NCI-H345 treated with DMSO at 0.1 percent for 48 hours (cell line): ENCODE measurements around the gene KLHL29.

ENCODE experiments used
- DNase-seq: peaks from one replicate; lab custom pipeline; 2025; ENCODE audit not compliant: unreplicated experiment; lab: John Stamatoyannopoulos, UW

The KLHL29 gene

GRCh38 chr2:23625726-23626125 is 240.7 kb downstream of the KLHL29 start:
- no peak for DNase-seq

DNA sequence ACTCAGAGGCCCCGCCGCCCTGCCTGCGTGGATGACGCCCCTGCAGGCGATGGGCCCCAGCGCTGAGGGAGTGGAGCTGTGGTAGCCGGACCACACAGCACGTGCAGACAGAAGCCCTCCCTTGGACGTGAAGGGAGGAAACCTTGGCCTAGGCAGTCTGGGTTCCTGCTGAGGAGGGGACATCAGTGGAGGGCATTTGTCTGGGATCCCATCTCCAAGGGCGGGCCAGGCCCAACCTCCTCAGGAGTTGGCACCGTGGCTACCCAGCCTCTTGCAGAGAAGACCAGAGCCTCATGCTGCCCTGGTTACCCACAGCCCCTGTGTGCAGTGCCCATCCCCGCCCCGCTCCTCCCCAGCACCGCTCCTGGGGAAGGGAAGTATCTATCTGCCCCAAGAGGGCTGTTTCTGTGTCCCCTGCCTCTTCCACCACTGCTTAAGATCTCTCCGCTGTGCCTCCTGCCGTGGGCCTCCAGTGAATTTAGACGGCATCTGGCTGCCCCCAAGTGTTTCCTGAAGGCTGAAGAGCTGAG is 241.8 kb downstream of the KLHL29 start:
- no peak for DNase-seq

GRCh38 chr2:23627236-23628009 is 242.4 kb downstream of the KLHL29 start:
- no peak for DNase-seq

DNA sequence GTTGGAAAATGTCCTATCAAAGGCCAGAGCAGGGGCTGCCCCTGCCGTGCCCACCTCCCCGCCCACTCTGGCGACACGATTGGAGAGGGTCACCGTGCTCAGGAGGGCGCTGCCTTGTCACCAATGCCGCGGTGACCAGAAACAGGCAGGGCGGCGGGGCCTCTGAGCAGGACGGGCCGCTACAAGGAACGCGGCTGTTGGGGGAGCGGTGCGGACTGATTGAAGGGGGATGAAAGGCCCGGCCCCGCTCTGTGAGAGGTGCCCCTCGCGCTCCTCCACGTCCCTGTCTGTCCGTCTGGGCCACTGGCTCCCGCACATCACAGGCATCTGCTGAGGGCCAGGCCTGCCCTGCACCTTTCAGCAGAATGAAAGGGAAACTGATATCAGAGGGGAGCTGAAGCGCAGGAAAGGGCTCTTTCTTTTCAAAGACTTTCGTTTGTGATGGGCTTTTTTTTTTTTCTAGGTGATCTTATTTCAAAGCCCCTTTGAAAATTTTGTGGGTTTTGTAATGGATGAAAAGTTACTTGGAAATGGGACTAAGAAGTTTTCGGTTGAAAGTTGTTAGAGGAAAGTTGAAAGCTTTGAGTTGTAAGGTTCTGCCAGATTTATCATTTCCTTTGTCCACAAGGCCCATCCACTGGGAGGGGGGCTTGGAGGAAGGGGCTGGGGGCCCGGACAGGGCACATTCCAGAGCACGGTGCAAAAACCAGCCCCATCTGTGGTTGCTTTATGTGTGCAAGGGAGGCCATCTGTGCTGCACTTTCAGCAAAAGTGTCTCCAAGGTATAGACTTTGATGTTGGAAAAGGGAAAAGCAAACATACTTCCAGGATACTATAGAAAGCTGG is 244.2 kb downstream of the KLHL29 start:
- DNase-seq = no peak

DNA sequence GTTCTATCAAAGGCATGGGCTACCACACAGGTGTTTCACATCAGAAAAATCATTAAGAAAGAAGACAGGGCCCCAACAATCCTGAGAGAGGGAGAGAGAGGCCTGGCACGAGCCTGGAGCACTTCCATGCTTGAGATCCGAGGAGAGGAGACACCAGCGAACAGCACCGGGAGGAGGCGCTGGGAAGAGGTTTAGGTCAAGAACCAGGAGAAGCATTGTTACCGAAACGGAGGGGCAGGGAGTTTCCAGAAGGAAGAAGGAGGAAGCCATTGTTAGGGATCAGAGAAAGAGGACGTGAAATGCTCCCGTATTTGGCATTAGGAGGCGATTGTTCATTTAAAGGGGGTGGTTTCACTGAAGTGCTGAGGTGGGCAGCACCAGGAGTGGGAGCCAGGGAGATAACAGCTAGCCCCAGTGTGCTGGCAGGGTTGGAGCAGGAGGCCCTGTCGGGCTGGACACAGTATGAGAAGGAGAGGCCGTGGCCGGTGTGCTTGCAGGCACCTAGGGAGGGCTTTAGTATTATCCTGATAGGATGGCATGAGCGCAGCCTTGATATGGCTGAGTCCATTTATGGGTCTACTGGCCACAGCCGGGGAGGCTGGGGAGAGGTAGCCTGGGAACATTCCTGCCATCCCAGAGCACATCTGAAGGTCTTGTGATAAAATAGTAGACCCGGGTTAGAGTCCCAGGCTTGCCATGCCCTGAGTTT is 244.9 kb downstream of the KLHL29 start:
- DNase-seq = no peak

- no peak for DNase-seq
Observed at GRCh38 chr2:23630961-23631360, 246.0 kb downstream of the KLHL29 start.

- no peak for DNase-seq
Observed at GRCh38 chr2:23631389-23631788, 246.4 kb downstream of the KLHL29 start.

- no peak for DNase-seq
Observed at GRCh38 chr2:23632386-23632785, 247.4 kb downstream of the KLHL29 start.

DNA sequence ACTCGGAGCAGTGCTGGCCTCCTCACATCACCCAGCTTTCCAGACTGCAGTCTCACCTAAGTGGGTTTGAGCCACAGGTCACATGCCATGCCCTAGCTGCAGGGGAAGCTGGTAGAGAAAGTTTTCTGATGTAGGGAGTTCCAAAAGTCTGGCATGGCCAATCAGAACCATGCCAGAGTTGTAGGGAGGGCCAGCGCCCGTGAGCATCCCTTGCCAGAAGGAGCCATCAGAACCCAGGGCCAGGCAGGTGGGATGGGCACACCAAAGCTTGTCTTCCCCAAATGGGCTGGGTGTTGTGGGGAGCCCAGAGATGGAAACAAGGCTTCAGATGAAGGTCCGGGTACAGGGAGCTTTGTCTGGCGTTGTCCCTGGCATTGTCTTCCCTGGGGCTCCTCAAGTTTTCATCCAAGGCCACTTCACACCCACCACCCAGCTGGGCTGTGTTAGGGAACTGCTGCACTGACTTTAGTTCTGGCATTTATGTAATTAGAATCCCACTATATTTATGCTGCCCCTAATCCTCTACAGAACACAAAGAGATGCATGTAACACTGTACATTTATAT is 247.9 kb downstream of the KLHL29 start:
- DNase-seq = no peak

DNA sequence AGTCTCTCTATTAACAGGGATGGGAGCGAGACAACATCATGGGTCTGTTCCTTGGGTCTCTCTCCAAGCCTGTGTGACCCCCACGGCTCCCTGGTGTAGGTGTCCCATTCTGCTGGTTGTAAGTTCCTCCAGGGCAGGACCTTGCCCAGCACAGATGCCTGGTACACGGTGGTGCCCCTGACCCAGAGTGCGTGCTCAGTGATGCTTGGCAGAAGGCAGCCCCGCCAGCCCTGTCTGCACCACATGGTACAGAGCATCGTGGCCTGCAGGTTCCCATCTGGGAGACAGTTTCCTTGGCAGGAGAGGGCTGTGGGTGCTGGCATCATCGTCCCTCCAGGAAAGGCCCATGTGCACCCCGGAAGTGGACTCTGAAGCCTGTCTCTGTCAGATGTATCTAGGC is 249.0 kb downstream of the KLHL29 start:
- no peak for DNase-seq

- no peak for DNase-seq
Observed at GRCh38 chr2:23635442-23636340, 250.7 kb downstream of the KLHL29 start.

DNA sequence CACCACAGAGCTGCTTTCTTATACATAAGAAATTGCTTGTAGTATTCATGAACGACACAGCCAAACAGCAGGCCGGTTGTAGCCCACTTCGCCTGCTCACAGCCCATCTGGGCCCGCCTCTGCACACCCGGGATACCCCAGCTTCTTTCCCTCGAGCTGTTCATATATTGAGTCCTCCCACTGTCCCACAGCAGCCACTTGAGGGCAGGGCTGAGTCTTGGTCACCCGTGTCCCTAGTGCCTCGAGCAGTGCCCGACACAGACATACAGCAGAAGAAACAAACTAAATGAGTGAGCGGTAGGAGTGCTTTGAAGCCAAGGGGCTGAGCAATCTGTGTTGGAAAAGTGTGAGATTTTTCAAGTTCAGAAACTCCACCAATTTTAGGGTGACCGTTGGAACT is 251.4 kb downstream of the KLHL29 start:
- no peak for DNase-seq

- no peak for DNase-seq
Observed at GRCh38 chr2:23637011-23637778, 252.2 kb downstream of the KLHL29 start.

DNA sequence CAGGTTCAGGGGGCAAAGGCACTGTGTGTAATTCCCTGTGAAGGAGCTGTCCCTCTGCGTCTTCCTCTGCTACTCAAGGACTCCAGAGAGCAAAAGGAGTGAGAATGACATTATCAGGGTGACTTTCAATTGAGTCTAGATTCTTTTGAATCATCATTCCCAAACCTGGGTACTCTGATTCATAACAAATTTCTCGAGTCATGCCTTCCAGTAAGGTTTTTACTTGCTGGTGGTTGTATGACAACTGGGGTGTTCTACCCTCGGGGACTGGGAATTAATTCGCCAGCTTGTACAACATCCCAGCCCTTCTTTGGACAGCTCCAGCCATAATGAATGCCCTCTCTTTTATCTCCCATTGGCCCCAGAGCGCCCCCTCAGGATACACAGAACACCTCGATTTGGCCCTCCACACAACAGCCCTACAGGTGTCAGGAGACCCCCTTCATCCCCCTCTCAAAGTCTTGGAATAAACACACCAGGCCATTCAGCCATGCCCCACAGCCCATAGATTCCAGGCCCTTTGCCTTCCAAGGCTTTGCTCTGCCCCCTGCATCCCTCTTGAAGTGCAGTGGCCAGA is 254.5 kb downstream of the KLHL29 start:
- no peak for DNase-seq

- no peak for DNase-seq
Observed at GRCh38 chr2:23640711-23641110, 255.7 kb downstream of the KLHL29 start.

DNA sequence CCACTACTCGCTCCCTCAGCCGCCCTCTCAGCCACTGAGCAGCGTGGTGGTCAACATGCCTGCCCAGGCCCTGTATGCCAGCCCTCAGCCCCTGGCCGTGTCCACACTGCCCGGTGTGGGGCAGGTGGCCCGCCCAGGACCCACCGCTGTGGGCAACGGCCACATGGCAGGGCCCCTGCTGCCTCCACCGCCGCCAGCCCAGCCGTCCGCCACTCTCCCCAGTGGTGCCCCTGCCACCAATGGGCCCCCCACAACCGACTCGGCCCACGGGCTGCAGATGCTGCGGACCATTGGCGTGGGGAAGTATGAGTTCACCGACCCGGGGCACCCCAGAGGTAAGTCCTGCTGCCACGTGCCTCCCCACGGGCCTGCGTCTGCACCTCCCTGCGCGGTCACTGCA is 257.5 kb downstream of the KLHL29 start:
- DNase-seq = no peak

GRCh38 chr2:23645230-23645808 is 260.3 kb downstream of the KLHL29 start:
- DNase-seq = no peak

- no peak for DNase-seq
Observed at GRCh38 chr2:23647563-23647962, 262.6 kb downstream of the KLHL29 start.

DNA sequence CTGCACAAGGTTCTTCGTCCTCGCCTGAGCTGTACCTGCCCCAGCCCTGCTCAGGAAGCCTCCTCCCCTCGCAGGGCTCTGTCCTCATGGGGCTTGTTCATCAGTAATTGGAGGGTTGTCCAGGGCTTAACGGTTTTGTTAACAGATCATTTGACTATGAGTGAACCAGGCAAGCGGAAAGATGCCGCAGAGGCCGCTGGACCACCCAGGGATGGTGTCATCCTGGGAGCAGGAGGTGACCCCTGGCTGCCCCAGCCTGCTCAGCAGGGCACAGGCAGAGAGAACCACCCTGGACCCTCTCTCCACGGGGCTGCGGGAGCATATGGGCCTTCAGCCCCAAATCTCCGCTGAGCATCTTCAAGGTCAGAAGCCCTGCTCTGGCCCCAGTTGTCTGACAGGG is 264.3 kb downstream of the KLHL29 start:
- DNase-seq = no peak
